GM06990 (cell line): ENCODE measurements around the gene ACSS1.

ENCODE experiments used
- DNase-seq: peaks from one replicate; pipeline ENCODE4 v3.0.0-alpha.2; 2011; ENCODE audit not compliant: insufficient read length; ENCODE audit errors: extremely low read depth
- H3K27me3 ChIP-seq: replicated peaks from 2 replicates; pipeline ENCODE4 v1.6.0; 2011; ENCODE audit warnings: low read length; ENCODE audit not compliant: control insufficient read depth, insufficient read depth
- H3K36me3 ChIP-seq: 2 replicates; pipeline ENCODE4 v1.5.1; 2011; ENCODE audit warnings: low read length; ENCODE audit not compliant: control insufficient read depth, insufficient read depth
- H3K4me3 ChIP-seq: replicated peaks from 2 replicates; pipeline ENCODE4 v1.5.1; 2011; ENCODE audit warnings: low read depth, mild to moderate bottlenecking, control low read depth, low read length
- CTCF ChIP-seq: IDR thresholded peaks from 2 replicates; pipeline ENCODE4 v1.5.1; 2011; ENCODE audit warnings: low read length, control low read depth, mild to moderate bottlenecking, inconsistent platforms; ENCODE audit not compliant: insufficient read depth, poor library complexity, severe bottlenecking

Gene ACSS1

GRCh38 chr20:25020901-25021301, 37.0 kb downstream of the ACSS1 start:
- Histone ChIP-seq H3K4me3 (no peak overlapping the region), H3K27me3 (no peaks in the 10 kb centered on the region), H3K36me3 (peaks cover 13% of the 10 kb centered on the region)
- DNase-seq: no peak
- TF ChIP-seq CTCF: no peak

GRCh38 chr20:25020345-25020744, 37.6 kb downstream of the ACSS1 start:
- TF ChIP-seq CTCF: no peak
- no peak for DNase-seq
- peaks cover 13% of the 10 kb centered on the region for H3K36me3 ChIP-seq
- H3K27me3 ChIP-seq: no peaks in the 10 kb centered on the region
- H3K4me3 ChIP-seq: no peak overlapping the region

GRCh38 chr20:25019381-25020155, 38.4 kb downstream of the ACSS1 start:
- Histone ChIP-seq H3K36me3 (peaks cover 17% of the 10 kb centered on the region), H3K27me3 (no peaks in the 10 kb centered on the region), H3K4me3 (no peak overlapping the region)
- no peak for TF ChIP-seq CTCF
- DNase-seq: no peak

- DNase-seq: no peak
- TF ChIP-seq CTCF: no peak
- Histone ChIP-seq H3K36me3 (peaks cover 17% of the 10 kb centered on the region), H3K27me3 (no peaks in the 10 kb centered on the region), H3K4me3 (no peak overlapping the region)
These were observed 39.1 kb downstream of the ACSS1 start for GRCh38 chr20:25018841-25019240.

- no peak for DNase-seq
- TF ChIP-seq CTCF: no peak
- peaks cover 19% of the 10 kb centered on the region for H3K36me3 ChIP-seq
- H3K27me3 ChIP-seq: no peaks in the 10 kb centered on the region
- no peak overlapping the region for H3K4me3 ChIP-seq
These were observed 39.5 kb downstream of the ACSS1 start for GRCh38 chr20:25018425-25018824.
